CD4-positive, alpha-beta T cell treated with Interleukin-17A for 1 hour (primary cell): Measurements from ENCODE around the gene CUL9.
A peak's percentile ranks its signal among the peaks of the same experiment; 100 is the strongest.

ENCODE experiments used
- DNase-seq: peaks from one replicate; pipeline ENCODE4 v3.0.0-alpha.2; 2020

The CUL9 gene

DNA sequence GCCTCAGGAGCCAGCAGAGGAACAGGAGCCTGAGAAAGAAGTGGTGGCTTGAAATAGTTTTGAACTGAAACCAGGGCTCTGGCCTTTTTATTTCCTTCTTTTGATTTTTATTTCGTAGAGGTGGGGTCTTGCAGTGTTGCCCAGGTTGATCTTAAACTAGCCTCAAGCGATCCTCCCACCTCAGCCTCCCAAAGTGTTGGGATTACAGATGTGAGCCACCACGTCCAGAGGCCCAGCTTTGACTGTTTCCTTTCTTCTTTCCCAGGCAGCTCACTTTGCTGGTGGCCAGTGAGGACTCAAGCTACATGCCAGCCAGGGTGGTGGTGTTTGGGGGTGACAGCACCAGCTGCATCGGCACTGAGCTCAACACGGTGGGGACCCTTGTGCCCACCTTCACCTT lies 20.5 kb downstream of the CUL9 start:
- DNase-seq, result no peak

DNA sequence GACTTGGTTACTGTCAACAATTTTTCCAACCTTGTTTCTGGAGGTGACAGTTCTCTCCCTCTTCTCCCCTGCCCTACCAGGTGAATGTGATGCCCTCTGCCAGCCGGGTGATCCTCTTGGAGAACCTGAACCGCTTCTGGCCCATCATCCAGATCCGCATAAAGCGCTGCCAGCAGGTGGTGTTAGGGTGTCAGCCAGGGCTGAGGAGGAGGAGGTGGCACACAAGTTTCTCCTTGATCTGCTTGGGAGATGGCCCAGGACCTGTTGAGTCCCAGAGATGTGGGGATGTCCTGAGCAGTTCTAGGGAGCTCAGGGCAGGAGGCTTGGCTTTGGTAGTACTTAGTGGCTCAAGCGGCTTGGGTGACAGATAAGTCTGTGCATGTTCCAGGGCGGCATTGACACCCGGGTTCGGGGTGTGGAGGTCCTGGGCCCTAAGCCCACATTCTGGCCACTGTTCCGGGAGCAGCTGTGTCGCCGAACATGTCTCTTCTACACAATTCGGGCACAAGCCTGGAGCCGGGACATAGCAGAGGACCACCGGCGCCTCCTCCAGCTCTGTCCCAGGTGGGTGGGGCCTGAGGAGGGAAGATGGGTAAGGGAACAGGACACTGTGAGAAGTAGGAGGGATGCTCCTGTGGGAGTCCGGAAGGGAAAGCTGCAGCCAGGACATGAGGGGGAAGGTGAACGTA lies 21.2 kb downstream of the CUL9 start:
- DNase-seq, result no peak

DNA sequence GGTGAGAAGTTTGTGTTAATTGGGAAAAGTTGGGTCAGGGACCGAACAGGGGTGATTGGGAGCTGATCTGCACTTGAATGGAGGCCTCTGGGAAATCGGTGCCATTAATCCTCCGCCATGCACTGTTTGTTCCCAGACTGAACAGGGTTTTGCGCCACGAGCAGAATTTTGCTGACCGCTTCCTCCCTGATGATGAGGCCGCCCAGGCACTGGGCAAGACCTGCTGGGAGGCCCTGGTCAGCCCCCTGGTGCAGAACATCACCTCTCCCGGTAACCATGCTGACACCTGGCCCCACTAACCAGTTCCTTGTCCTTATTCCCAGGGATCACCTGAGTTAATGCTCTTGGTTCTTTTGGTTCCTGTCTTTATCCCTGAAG lies 21.7 kb downstream of the CUL9 start:
- no peak for DNase-seq

DNA sequence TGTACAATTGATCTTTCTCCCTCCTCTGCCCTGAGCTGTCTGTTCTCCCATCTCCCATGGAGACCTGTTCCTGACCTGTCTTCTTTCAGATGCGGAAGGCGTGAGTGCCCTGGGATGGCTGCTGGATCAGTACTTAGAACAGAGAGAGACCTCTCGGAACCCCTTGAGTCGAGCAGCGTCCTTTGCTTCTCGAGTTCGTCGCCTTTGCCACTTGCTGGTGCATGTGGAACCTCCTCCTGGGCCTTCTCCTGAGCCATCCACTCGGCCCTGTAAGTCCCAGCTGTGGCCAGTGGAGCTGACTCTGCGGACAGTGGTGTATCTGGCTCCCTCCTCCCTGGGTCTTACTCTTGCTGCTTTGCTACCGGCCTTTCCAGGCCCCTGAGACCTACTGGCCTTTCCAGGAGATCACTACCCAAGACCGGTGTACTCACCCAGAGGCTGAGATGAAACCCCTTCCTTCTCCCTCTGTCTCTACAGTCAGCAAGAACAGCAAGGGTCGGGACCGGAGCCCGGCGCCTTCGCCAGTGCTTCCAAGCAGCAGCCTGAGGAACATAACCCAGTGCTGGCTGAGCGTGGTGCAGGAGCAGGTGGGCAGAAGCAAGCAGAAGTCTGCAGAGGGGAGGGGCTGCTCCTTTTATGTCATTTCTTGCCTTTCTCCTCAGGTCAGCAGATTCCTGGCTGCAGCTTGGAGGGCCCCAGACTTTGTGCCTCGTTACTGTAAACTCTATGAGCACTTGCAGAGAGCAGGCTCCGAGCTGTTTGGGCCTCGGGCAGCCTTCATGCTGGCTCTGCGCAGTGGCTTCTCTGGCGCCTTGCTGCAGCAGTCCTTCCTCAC lies 22.5 kb downstream of the CUL9 start:
- no peak for DNase-seq

DNA sequence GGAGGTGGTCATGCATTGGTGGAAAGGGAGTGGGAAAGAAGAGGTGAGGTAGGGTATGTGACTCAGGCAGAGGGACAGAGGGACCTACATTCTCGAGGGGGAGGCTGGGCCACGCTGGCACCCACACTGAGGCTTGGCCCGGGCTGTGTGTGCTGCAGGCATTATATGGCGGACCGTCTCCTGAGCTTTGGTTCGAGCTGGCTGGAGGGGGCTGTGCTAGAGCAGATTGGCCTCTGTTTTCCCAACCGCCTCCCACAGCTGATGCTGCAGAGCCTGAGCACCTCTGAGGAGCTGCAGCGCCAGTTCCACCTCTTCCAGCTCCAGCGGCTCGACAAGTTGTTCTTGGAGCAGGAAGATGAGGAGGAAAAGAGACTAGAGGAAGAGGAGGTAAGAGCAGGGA lies 23.9 kb downstream of the CUL9 start:
- DNase-seq, result no peak

DNA sequence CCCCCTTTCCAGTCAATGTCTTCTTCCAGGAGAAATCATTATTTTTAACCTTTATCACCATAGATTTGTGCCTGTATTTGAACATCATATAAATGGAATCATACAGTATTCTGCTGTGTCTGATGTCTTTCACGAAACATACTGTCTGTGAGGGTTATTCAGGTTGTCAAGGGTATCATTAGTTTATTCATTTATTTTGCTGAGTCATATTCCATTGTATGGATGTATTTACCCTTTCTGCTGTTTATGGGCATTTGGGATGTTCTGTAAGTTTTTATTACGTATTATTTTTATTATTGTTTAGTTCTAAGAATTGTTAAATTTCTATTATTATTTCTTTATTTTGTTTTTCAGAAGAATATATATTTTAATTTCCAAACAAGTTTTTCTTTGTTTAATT lies 25.3 kb downstream of the CUL9 start:
- DNase-seq, result no peak

DNA sequence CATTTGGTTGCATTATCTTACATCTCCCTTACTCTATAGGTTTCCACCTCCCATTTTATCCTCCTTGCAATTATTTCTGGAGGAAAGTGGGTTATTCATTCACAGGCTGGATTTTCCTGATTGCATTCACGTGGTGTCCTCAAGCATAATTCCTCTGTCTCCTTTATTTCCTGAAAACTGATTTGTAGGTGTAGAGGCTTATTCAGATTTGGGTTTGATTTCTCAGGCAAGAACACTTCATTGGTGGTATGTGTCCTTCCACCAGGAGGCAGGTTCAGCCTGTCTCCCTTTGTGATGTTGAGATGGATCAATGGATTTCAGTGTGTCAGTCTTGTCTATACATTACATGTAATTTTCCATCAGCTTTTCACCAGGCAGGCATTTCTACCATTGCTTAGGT lies 30.0 kb downstream of the CUL9 start:
- no peak for DNase-seq

DNA sequence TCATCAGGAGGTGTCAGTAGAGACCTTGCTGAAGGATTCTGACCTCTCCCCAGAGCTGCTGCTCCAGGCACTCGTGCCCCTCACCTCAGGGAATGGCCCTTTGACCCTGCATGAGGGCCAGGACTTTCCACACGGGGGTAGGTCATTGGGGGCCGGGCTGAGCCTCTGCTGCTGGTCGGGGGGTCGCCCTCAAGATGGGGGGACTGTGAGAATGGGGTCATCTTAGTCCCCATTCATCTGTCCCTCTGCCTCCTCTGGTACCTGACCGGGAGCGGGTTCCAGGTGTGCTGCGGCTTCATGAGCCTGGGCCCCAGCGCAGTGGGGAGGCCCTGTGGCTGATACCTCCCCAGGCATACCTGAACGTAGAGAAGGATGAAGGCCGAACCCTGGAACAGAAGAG lies 31.4 kb downstream of the CUL9 start:
- DNase-seq, result no peak

DNA sequence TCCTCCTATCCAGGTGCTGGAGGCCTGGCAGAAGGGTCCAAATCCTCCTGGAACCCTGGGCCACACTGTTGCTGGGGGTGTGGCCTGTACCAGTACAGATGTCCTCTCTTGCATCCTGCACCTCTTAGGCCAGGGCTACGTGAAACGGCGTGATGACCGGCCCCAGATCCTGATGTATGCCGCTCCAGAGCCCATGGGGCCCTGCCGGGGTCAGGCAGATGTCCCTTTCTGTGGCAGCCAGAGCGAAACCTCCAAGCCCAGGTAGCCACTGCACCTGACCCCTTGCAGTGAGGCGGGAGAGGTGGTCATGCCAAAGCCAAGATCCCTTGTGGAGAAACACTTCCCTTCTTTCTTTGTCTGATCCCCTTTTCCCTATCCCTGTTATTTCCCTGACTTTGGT lies 33.1 kb downstream of the CUL9 start:
- no peak for DNase-seq

DNA sequence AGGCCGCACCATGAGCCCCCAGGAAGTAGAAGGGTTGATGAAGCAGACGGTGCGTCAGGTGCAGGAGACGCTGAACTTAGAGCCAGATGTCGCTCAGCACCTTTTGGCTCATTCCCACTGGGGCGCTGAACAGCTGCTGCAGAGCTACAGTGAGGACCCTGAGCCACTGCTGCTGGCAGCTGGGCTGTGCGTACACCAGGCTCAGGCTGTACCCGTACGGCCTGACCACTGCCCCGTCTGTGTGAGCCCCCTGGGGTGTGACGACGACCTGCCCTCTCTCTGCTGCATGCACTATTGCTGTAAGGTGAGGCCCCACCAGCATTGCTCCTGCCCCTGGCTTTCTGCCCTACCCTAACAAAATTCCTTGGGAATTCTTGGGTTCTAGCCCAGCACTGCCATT lies 34.2 kb downstream of the CUL9 start:
- no peak for DNase-seq

DNA sequence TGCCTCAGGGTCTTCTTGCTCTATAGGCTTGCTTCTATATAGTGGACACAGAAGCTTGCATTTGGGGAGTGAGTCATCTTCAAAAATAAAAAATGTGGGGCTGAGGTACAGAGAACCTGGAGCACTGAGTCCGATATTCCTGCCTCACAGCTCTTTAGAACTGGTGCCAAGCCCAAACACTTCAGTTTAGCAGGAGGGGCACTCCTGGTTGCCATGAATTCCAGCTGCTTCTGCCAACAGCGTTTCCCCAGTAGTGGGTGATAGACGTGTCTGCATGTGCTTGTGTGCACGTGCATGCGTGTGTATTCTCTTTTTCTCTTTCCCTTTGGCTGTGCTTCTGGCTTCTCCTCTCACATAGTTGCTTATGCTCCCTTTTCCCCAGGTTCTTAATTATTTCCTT lies 35.4 kb downstream of the CUL9 start:
- no peak for DNase-seq

DNA sequence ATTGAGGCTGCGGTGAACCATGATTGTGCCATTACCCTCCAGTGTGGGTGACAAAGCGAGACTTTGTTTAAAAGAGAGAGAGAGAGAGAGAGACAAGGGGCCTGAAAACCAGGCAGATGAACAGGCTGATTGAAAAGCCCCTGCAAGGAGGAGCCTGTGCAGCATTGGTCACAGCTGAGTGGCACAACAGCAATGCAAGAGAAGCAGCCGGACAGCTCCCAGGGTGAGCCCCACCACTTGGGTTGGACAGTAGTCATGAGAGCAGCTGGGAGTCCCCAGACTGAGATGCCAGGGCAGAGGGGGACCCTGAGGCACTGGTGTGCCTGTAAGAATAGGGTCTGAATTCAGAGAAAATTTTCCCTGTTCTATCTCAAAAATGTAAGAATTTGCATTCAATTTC lies 37.1 kb downstream of the CUL9 start:
- DNase-seq, result no peak

DNA sequence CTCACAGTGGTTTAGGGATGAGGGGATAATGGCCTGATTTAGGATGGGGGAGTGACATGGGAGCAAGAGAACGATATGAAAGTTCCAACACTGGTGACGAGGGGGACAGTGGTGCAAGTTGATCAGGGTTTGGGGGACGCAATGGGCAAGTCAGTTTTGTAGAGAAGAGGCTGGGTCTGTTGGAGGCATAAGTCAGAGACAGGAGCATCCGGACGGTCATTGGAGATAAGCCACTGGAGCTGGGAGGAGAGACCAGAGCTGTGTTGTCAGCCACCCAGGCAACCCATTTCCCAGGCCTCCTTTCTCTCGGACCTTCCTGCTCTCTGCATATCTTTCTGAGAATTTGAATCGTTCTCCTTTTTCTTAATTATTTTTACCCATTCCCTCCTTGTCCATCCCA lies 37.8 kb downstream of the CUL9 start:
- no peak for DNase-seq

DNA sequence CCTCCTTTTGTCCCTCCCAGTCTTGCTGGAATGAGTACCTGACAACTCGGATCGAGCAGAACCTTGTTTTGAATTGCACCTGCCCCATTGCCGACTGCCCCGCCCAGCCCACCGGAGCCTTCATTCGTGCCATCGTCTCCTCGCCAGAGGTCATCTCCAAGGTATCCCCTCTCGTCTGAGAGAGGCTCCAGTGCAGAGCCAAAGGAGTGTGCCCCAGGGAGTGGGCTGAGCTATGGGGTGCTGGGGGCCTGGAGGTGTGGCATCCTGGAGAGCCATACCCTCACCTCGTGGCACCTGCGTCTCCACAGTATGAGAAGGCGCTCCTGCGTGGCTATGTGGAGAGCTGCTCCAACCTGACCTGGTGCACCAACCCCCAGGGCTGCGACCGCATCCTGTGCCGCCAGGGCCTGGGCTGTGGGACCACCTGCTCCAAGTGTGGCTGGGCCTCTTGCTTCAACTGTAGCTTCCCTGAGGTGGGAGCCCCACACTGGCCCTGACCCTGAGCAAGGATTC lies 38.5 kb downstream of the CUL9 start:
- no peak for DNase-seq

DNA sequence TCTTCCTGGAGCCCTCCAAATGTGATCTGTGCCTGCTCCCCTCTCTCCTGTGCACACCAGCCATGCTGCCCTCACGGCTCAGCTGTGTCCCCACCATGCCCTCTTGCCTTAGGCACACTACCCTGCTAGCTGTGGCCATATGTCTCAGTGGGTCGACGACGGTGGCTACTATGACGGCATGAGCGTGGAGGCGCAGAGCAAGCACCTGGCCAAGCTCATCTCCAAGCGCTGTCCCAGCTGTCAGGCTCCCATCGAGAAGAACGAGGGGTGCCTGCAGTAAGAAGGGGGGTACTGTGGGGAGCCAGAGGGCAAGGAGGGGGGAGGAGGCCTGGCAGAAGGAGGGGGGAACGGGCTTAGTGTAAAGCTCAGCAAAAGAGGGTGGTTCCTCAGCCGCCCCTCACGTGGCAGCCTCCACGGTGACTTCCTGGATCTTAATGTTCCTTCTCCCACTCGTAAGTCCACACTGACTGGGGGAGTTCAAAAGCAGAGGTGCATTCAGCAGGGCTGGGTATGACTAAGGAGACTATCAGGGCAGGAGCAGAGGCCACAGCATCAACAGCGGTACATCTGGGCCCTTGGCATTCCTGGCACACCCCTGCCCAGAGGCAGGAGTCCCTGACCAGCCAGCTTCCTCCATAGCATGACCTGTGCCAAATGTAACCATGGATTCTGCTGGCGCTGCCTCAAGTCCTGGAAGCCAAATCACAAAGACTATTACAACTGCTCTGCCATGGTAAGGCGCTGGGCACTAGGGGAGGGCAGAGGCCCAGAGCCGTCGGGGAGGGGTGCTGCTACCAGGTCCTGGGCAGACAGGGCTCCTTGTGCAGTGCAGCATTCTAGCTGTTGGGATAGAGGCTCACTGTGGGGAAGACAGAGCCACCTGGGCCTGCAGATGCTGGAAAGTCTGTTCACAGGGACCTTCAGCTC lies 39.3 kb downstream of the CUL9 start:
- DNase-seq, result no peak

DNA sequence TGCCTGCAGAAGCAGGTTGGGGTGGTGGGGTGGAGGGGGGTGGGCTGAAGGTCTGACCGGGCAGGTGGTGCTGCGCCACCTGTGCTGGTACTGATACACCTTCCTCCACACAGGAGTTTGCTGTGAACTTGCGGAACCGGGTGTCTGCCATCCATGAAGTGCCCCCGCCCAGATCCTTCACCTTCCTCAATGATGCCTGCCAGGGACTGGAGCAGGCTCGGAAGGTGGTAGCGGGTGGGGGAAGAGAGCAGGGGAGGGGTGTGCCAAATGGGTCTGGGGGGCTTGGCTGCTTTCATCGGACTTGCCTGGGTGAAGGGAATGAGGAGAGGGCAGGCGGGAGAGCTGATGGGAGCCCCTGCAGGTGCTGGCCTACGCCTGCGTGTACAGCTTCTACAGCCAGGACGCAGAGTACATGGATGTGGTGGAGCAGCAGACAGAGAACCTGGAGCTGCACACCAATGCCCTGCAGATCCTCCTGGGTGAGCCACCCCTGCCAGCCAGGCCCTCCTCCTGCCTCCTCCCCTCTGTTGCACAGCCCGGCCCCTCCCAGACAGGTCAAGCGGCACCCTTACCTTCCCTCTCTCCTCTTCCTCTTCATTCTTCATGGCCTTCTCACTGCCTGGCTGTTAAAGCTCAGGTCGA lies 40.5 kb downstream of the CUL9 start:
- DNase-seq, result no peak

DNA sequence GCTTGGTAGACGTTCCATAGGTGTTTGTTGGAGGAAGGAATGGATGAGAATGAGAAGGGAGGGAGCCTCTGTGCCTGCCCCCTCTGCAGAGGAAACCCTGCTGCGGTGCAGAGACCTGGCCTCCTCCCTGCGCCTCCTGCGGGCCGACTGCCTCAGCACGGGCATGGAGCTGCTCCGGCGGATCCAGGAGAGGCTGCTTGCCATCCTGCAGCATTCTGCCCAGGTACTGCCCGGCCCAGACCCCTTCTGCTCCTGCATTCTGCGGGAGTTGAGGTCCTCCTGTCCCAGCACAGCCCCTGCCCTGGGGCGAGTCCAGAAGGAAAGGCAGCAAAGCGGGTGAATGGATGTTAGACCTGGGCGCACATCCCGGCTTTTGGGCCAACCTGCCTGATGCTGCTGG lies 41.2 kb downstream of the CUL9 start:
- no peak for DNase-seq

DNA sequence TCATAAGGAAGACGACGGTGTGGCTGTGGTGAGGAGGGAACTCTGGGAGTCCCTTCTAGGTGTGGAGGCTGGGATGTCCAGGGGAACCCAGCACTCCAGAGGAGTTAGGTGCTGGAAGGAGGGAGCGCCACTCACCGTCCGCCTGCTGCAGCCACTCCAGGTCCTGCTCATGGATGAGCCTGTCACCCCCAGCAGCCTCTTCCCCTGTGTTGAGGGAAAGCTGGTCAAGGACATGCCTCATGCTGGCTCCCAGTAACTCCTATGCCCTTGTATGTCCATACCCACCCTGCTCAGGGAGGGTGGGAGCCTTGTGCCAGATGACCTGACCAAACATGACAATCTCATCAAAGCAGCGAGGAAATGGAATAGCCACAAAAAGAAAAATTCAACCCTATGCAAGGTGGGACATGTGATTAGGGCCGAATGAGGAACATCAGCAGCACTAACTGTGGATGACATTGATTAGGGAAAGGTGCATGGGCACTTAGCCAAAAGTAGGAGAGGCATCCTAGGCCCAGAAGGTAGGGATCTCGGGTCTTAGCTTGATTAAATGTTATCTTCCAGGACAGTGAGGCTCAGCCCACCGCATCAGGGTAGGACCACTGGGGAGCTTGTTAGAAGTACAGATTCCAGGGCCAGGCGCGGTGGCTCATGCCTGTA lies 44.3 kb downstream of the CUL9 start:
- no peak for DNase-seq

DNA sequence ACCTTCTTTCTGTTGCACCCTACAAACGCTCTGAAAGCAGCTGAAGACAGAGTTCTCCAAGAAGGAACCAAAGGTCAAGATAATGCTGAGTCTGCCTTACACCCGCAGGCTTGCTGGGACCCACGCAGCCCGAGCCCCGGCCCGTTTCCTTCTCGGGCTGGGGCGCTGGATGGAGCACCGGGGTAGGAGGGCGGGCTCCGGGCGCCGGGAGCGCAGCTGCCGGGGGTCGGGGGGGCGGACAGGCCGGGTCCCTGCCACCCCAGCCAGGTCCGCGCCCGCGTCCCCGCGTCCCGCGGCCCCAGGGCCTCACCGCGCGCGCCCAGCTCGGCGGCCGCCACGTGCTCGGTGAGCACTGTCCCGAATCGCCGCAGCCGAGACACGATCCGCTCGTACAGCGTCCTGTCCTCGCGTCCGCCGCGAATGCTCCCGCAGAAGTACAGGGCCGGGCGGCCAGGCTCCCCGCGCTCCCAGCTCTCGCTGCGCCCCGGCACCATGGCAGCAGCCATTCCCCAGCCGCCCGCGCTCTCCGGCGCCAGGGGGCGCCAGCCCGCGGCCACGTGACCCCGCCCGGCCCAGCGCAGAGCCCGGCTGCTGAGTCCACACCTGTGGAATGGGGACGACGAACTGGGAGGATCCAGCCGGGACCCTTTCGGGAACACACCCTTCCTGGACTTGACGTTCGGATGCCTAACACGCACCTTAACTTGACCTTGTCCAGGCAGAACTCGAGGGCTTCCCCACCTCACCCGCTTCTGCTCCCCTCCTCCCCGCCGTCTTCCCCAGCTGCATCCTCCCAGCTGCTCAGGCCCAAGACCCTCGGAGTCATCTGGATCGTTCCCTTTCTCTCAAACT lies 47.2 kb downstream of the CUL9 start, which contains the start of gene DNPH1:
Gene DNPH1 (minus strand): TSS at position 531 of the 852 bp plus-strand sequence. CDS start 25 bp downstream, at position 506.
- peak; percentile 83 for DNase-seq

DNA sequence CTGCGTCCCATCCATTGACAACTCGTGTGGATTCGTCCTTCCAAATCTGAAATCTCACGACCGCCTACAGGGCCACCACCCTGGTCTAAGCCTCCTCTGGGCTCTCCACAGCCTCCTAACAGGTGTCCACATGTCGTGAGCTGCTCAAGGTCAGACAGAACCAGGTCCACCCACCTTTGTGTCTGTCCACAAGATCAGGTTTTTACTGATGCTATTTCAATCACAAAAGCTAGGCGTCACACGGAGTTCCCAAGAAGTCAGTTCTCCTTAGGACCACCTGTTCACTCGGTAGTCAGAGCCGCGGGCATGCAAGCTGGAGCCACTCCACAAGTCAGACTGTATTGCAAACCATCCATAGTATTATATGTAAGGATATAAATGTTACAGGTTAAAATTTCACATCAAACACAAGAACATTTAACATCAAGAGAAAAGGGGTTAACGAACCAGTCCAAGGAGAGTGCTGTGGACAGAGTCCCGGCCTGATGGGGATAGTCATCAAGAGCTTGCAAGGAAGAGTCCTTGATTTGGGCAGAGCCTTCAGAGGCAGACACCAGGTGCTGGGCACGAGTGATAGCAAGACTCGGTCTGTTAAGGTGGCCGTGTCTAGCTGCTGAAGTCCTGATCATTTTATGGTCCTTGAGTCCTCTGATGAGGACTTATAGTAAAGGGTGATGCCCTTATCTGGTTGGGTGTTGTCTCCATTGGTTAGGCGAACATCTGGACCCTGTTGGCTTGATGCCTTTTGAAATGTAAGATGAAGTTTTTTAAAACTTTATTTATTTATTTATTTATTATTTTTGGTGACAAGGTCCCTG lies 48.0 kb downstream of the CUL9 start:
- DNase-seq, result no peak
